Measurements from ENCODE around the gene ABCB1. TPM values are rescaled to one million over a fixed set of nuclear protein-coding genes. Genes with fewer than 3 reads are reported as not detected.

Gene ABCB1
- total and polyA plus RNA-seq, 2 of the 8 experiments (the other 6 are each of a cell fraction or from before 2014, with no cell fraction given): 0.51 to 1.2 TPM

- TF ChIP-seq BCL11A (IDR thresholded peaks at IDR 0.05; ENCODE audit: low read depth in 2 of 2, low read length in 2 of 2) (no peak), FOSL1 (IDR thresholded peaks at IDR 0.05; ENCODE audit: insufficient read depth, low read depth, low read length) (no peak), SP2 (IDR thresholded peaks at IDR 0.05; ENCODE audit: low read length) (no peak), CREB1 (IDR thresholded peaks at IDR 0.05) (no peak)
These were observed 52.4 kb downstream of the ABCB1 start (continued) for GRCh38 chr7:87548123-87548919.
